ENCODE results near the gene CYB561D1.

DNA sequence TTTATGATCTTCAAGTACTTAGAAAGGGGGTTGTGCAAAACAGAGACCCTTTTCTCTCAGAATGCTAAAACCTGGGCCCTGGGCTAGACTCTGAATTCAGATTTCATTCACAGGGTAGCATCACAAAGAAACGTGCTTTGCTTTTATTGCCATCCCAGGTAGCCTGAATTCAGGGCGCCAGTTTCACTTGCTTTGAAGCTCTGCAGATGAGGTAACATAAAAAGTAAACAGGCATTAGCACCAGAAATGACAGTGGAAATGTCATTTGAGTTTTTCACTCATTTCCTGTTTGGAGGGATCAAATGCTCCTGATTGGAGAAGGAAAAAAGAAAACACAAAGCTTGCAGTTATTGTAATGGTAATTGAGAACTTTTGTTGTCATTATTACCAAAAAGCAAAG lies 25.0 kb upstream of the CYB561D1 start:
- TF ChIP-seq, protein P1, sequence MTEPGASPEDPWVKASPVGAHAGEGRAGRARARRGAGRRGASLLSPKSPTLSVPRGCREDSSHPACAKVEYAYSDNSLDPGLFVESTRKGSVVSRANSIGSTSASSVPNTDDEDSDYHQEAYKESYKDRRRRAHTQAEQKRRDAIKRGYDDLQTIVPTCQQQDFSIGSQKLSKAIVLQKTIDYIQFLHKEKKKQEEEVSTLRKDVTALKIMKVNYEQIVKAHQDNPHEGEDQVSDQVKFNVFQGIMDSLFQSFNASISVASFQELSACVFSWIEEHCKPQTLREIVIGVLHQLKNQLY (CRISPR knock-in tag; conservative IDR thresholded peaks at IDR 0.05) = no peak
- TF ChIP-seq CHCHD3 (CRISPR knock-in tag; IDR thresholded peaks at IDR 0.05) (no peak), ETV6 (IDR thresholded peaks at IDR 0.05; ENCODE audit: borderline replicate concordance in 1 of 2, low read depth in 2 of 2, low read length in 1 of 2) (no peak), ETV6 (CRISPR knock-in tag; IDR thresholded peaks at IDR 0.05; ENCODE audit: borderline replicate concordance) (no peak)
- TF ChIP-seq, protein P2, sequence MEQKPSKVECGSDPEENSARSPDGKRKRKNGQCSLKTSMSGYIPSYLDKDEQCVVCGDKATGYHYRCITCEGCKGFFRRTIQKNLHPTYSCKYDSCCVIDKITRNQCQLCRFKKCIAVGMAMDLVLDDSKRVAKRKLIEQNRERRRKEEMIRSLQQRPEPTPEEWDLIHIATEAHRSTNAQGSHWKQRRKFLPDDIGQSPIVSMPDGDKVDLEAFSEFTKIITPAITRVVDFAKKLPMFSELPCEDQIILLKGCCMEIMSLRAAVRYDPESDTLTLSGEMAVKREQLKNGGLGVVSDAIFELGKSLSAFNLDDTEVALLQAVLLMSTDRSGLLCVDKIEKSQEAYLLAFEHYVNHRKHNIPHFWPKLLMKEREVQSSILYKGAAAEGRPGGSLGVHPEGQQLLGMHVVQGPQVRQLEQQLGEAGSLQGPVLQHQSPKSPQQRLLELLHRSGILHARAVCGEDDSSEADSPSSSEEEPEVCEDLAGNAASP (IDR thresholded peaks at IDR 0.05) = no peak

All from K562 (cell line).